Muscle of leg (tissue), 11 donors: Measurements from ENCODE around the gene ADGRL2. TPM values are rescaled to one million over a fixed set of nuclear protein-coding genes. Genes with fewer than 3 reads are reported as not detected.

ENCODE experiments used
- DNase-seq: peaks from one replicate; pipeline ENCODE4 v3.0.0; 2013
- H3K27ac ChIP-seq: one replicate; pipeline ENCODE4 v1.5.1; 2013; ENCODE audit warnings: mild to moderate bottlenecking, low read length, control low read depth
- H3K27me3 ChIP-seq: one replicate; pipeline ENCODE4 v1.6.1; 2013; ENCODE audit warnings: low read length; ENCODE audit not compliant: control insufficient read depth, insufficient read depth
- H3K36me3 ChIP-seq: one replicate; pipeline ENCODE4 v1.6.1; 2013; ENCODE audit warnings: low read length; ENCODE audit not compliant: control insufficient read depth, insufficient read depth
- H3K4me1 ChIP-seq: one replicate; pipeline ENCODE4 v1.6.1; 2013; ENCODE audit warnings: low read length; ENCODE audit not compliant: control insufficient read depth, insufficient read depth
- H3K4me3 ChIP-seq: one replicate; pipeline ENCODE4 v1.5.1; 2013; ENCODE audit warnings: low read length, control low read depth
- H3K9me3 ChIP-seq: replicated peaks from 2 replicates; pipeline ENCODE4 v1.6.1; 2013; ENCODE audit warnings: low read depth, low read length; ENCODE audit not compliant: control insufficient read depth
- WGBS: methylation state at CpG from one replicate; pipeline ENCODE4 v1.1.5; 2013; ENCODE audit warnings: missing lambda C conversion rate; ENCODE audit not compliant: insufficient coverage; 5-methylcytosine and 5-hydroxymethylcytosine counted together
- polyA plus RNA-seq, 8 donors: library from polyadenylated mRNA; unstranded; fragments of 120-200 nt; gene quantifications; one replicate each; pipeline versions ENCODE4 v1.2.1 to v1.2.3, GENCODE V29; 2013; ENCODE audit warnings: inconsistent platforms in 1 of 8, low replicate concordance in 1 of 8; ENCODE audit not compliant: insufficient read length in 8 of 8, insufficient read depth in 1 of 8
- total RNA-seq: library from RNA; stranded (reverse); fragments of 120-200 nt; gene quantifications from one replicate; pipeline ENCODE4 v1.2.4, GENCODE V29; 2013

The ADGRL2 gene
- total and polyA plus RNA-seq, 9 donors = 50.2 to 121 (median 76.9) TPM

- Histone ChIP-seq H3K27me3 (no peaks in the 10 kb centered on the region), H3K4me3 (no peak overlapping the region), H3K4me1 (no peaks in the 10 kb centered on the region), H3K9me3 (no peaks in the 10 kb centered on the region), H3K36me3 (no peaks in the 10 kb centered on the region), H3K27ac (no peak overlapping the region)
- whole genome bisulfite sequencing = no CpG with 5 or more reads among the region's 2 CpGs
- DNase-seq = peak; percentile 28
These were observed 5.0 kb downstream of the ADGRL2 start for GRCh38 chr1:81805537-81806431.

GRCh38 chr1:81806432-81806770 is 5.7 kb downstream of the ADGRL2 start:
- H3K27me3 ChIP-seq = no peaks in the 10 kb centered on the region
- no peaks in the 10 kb centered on the region for H3K4me1 ChIP-seq
- no peaks in the 10 kb centered on the region for H3K36me3 ChIP-seq
- H3K27ac ChIP-seq = no peak overlapping the region
- no peaks in the 10 kb centered on the region for H3K9me3 ChIP-seq
- no CpG with 5 or more reads among the region's 2 CpGs for WGBS
- DNase-seq = no peak
- H3K4me3 ChIP-seq = no peak overlapping the region

- Histone ChIP-seq H3K27me3 (no peaks in the 10 kb centered on the region), H3K9me3 (no peaks in the 10 kb centered on the region), H3K36me3 (no peaks in the 10 kb centered on the region), H3K27ac (no peak overlapping the region), H3K4me1 (no peaks in the 10 kb centered on the region), H3K4me3 (no peak overlapping the region)
- no CpG with 5 or more reads among the region's 7 CpGs for WGBS
- DNase-seq = peak; percentile 26
These were observed 8.0 kb downstream of the ADGRL2 start for GRCh38 chr1:81808760-81809159.

- no CpG with 5 or more reads among the region's 1 CpG for WGBS
- H3K27me3 ChIP-seq = no peaks in the 10 kb centered on the region
- no peaks in the 10 kb centered on the region for H3K9me3 ChIP-seq
- H3K27ac ChIP-seq = no peak overlapping the region
- DNase-seq = no peak
- H3K4me1 ChIP-seq = no peaks in the 10 kb centered on the region
- no peaks in the 10 kb centered on the region for H3K36me3 ChIP-seq
- no peak overlapping the region for H3K4me3 ChIP-seq
These were observed 9.1 kb downstream of the ADGRL2 start for GRCh38 chr1:81809808-81810207.

GRCh38 chr1:81811757-81812371 is 11.1 kb downstream of the ADGRL2 start:
- no peaks in the 10 kb centered on the region for H3K27me3 ChIP-seq
- DNase-seq = no peak
- no peaks in the 10 kb centered on the region for H3K4me1 ChIP-seq
- H3K9me3 ChIP-seq = no peaks in the 10 kb centered on the region
- no CpG with 5 or more reads among the region's 3 CpGs for WGBS
- H3K36me3 ChIP-seq = no peaks in the 10 kb centered on the region
- no peak overlapping the region for H3K27ac ChIP-seq
- no peak overlapping the region for H3K4me3 ChIP-seq

- no CpG with 5 or more reads among the region's 4 CpGs for WGBS
- peak; percentile 50 for DNase-seq
- Histone ChIP-seq H3K9me3 (no peaks in the 10 kb centered on the region), H3K4me3 (no peak overlapping the region), H3K27me3 (no peaks in the 10 kb centered on the region), H3K36me3 (no peaks in the 10 kb centered on the region), H3K27ac (no peak overlapping the region), H3K4me1 (no peaks in the 10 kb centered on the region)
These were observed 12.0 kb downstream of the ADGRL2 start for GRCh38 chr1:81812712-81813111.

GRCh38 chr1:81813691-81814090 is 13.0 kb downstream of the ADGRL2 start:
- no peak for DNase-seq
- Histone ChIP-seq H3K27ac (no peak overlapping the region), H3K27me3 (no peaks in the 10 kb centered on the region), H3K9me3 (no peaks in the 10 kb centered on the region), H3K4me3 (no peak overlapping the region), H3K4me1 (no peaks in the 10 kb centered on the region), H3K36me3 (no peaks in the 10 kb centered on the region)
- WGBS = no CpG with 5 or more reads among the region's 2 CpGs

- H3K4me3 ChIP-seq = no peak overlapping the region
- H3K27me3 ChIP-seq = no peaks in the 10 kb centered on the region
- DNase-seq = no peak
- H3K36me3 ChIP-seq = no peaks in the 10 kb centered on the region
- WGBS = no CpG with 5 or more reads among the region's 4 CpGs
- no peak overlapping the region for H3K27ac ChIP-seq
- no peaks in the 10 kb centered on the region for H3K9me3 ChIP-seq
- no peaks in the 10 kb centered on the region for H3K4me1 ChIP-seq
These were observed 18.9 kb downstream of the ADGRL2 start for GRCh38 chr1:81819613-81820012.

- Histone ChIP-seq H3K27ac (no peak overlapping the region), H3K27me3 (no peaks in the 10 kb centered on the region), H3K4me1 (no peaks in the 10 kb centered on the region), H3K36me3 (no peaks in the 10 kb centered on the region), H3K9me3 (no peaks in the 10 kb centered on the region), H3K4me3 (no peak overlapping the region)
- no CpG with 5 or more reads among the region's 2 CpGs for WGBS
- DNase-seq = no peak
These were observed 20.0 kb downstream of the ADGRL2 start for GRCh38 chr1:81820765-81821164.

- no peak overlapping the region for H3K4me3 ChIP-seq
- H3K4me1 ChIP-seq = no peaks in the 10 kb centered on the region
- 84% methylated on average over 3 of the region's 4 CpGs for WGBS
- no peaks in the 10 kb centered on the region for H3K36me3 ChIP-seq
- H3K27me3 ChIP-seq = no peaks in the 10 kb centered on the region
- DNase-seq = no peak
- no peaks in the 10 kb centered on the region for H3K9me3 ChIP-seq
- no peak overlapping the region for H3K27ac ChIP-seq
These were observed 22.3 kb downstream of the ADGRL2 start for GRCh38 chr1:81823082-81823481.
